ENCODE measurements around the gene CORO1A. TPM values are rescaled to one million over a fixed set of nuclear protein-coding genes. Genes with fewer than 3 reads are reported as not detected.

CORO1A gene
- total RNA-seq, 1 experiment from 2014 or later = 10.3 TPM

- Histone ChIP-seq H3K9ac (ENCODE audit: low read length) (no peak overlapping the region), H2AFZ (ENCODE audit: low read length) (no peak overlapping the region), H4K20me1 (ENCODE audit: low read length) (no peaks in the 10 kb centered on the region), H3K4me2 (ENCODE audit: low read length) (no peak overlapping the region), H3K79me2 (ENCODE audit: low read length) (no peaks in the 10 kb centered on the region), H3K36me3 (ENCODE audit: low read depth, low read length) (no peaks in the 10 kb centered on the region), H3K4me1 (ENCODE audit: insufficient read depth, low read length) (no peaks in the 10 kb centered on the region), H3K27me3 (ENCODE audit: low read length) (no peaks in the 10 kb centered on the region), H3K9me2 (replicated peaks; ENCODE audit: low read length) (no peaks in the 10 kb centered on the region), H3K4me3 (ENCODE audit: low read length) (no peak overlapping the region), H3F3A (ENCODE audit: low read length, unreplicated experiment) (no peaks in the 10 kb centered on the region), H3K27ac (ENCODE audit: low read length) (no peak overlapping the region), H3K9me3 (ENCODE audit: low read length) (no peaks in the 10 kb centered on the region)
- BruUV-seq (replicated peaks) = no TSS peak
- ChIA-PET CTCF (interaction anchor here (0.7 kb wide), 1 partner anchor 189 kb away, joined by 3 read pairs; no protein-coding TSS in a partner anchor), POLR2A (ENCODE audit: unreplicated experiment) (no interaction called here)
- TF ChIP-seq CTCF (conservative IDR thresholded peaks at IDR 0.05; ENCODE audit: low read depth, low read length) (peak; percentile 26; the same call in 1 of the 2 replicates), EZH2phosphoT487 (IDR thresholded peaks at IDR 0.05; ENCODE audit: borderline replicate concordance, low read length) (no peak), EZH2 (IDR thresholded peaks at IDR 0.05; ENCODE audit: low read length, unreplicated experiment) (no peak)
- DNase-seq (peak; percentile 20), ATAC-seq (no peak)
- intact Hi-C loops (cut with micrococcal nuclease) = no loop called here
These were observed 40.6 kb upstream of the CORO1A start for GRCh38 chr16:30142672-30143346.

GRCh38 chr16:30143347-30143702 lies 40.1 kb upstream of the CORO1A start:
- Histone ChIP-seq H3K27me3 (ENCODE audit: low read length) (no peaks in the 10 kb centered on the region), H3K4me2 (ENCODE audit: low read length) (no peak overlapping the region), H3K4me3 (ENCODE audit: low read length) (no peak overlapping the region), H3K9ac (ENCODE audit: low read length) (no peak overlapping the region), H3K9me2 (replicated peaks; ENCODE audit: low read length) (no peaks in the 10 kb centered on the region), H4K20me1 (ENCODE audit: low read length) (no peaks in the 10 kb centered on the region), H3K9me3 (ENCODE audit: low read length) (no peaks in the 10 kb centered on the region), H3K79me2 (ENCODE audit: low read length) (no peaks in the 10 kb centered on the region), H3K36me3 (ENCODE audit: low read depth, low read length) (no peaks in the 10 kb centered on the region), H3K4me1 (ENCODE audit: insufficient read depth, low read length) (no peaks in the 10 kb centered on the region), H2AFZ (ENCODE audit: low read length) (no peak overlapping the region), H3F3A (ENCODE audit: low read length, unreplicated experiment) (no peaks in the 10 kb centered on the region), H3K27ac (ENCODE audit: low read length) (no peak overlapping the region)
- no TSS peak for BruUV-seq (replicated peaks)
- DNase-seq = no peak
- intact Hi-C loops (cut with micrococcal nuclease) = no loop called here
- POLR2A ChIA-PET (ENCODE audit: unreplicated experiment) = no interaction called here
- CTCF ChIA-PET = interaction anchor here (0.7 kb wide), 1 partner anchor 189 kb away, joined by 3 read pairs; no protein-coding TSS in a partner anchor
- no peak for ATAC-seq
- TF ChIP-seq CTCF (conservative IDR thresholded peaks at IDR 0.05; ENCODE audit: low read depth, low read length) (no peak), EZH2 (IDR thresholded peaks at IDR 0.05; ENCODE audit: low read length, unreplicated experiment) (no peak), EZH2phosphoT487 (IDR thresholded peaks at IDR 0.05; ENCODE audit: borderline replicate concordance, low read length) (no peak)

- Histone ChIP-seq H3K27me3 (ENCODE audit: low read length) (no peaks in the 10 kb centered on the region), H3K4me3 (ENCODE audit: low read length) (no peak overlapping the region), H3K4me1 (ENCODE audit: insufficient read depth, low read length) (no peaks in the 10 kb centered on the region), H3K79me2 (ENCODE audit: low read length) (no peaks in the 10 kb centered on the region), H3K9me3 (ENCODE audit: low read length) (no peaks in the 10 kb centered on the region), H4K20me1 (ENCODE audit: low read length) (no peaks in the 10 kb centered on the region), H3K27ac (ENCODE audit: low read length) (no peak overlapping the region), H2AFZ (ENCODE audit: low read length) (no peak overlapping the region), H3K9me2 (replicated peaks; ENCODE audit: low read length) (no peaks in the 10 kb centered on the region), H3K36me3 (ENCODE audit: low read depth, low read length) (no peaks in the 10 kb centered on the region), H3K4me2 (ENCODE audit: low read length) (no peak overlapping the region), H3K9ac (ENCODE audit: low read length) (no peak overlapping the region), H3F3A (ENCODE audit: low read length, unreplicated experiment) (no peaks in the 10 kb centered on the region)
- no TSS peak for BruUV-seq (replicated peaks)
- TF ChIP-seq CTCF (conservative IDR thresholded peaks at IDR 0.05; ENCODE audit: low read depth, low read length) = no peak
- no peak for TF ChIP-seq EZH2phosphoT487 (IDR thresholded peaks at IDR 0.05; ENCODE audit: borderline replicate concordance, low read length)
- TF ChIP-seq EZH2 (IDR thresholded peaks at IDR 0.05; ENCODE audit: low read length, unreplicated experiment) = no peak
- no peak for ATAC-seq
- POLR2A ChIA-PET (ENCODE audit: unreplicated experiment) = no interaction called here
- intact Hi-C loops (cut with micrococcal nuclease) = no loop called here
- CTCF ChIA-PET = no interaction called here
- DNase-seq = no peak
These were observed 39.4 kb upstream of the CORO1A start for GRCh38 chr16:30144017-30144416.

Data from PC-3 (cell line).